ENCODE data around the gene HAUS8.
A peak's percentile ranks its signal among the peaks of the same experiment; 100 is the strongest.
"Not testable (repeated sequence)": the region's sequence is repeated elsewhere in the genome, so short reads cannot be mapped to it uniquely, and the experiment has no call there.

Gene HAUS8

GRCh38 chr19:17035842-17036424 is 39.3 kb downstream of the HAUS8 start:
- DNase-seq (ENCODE audit: low spot score): no peak

- DNase-seq (ENCODE audit: low spot score): no peak
These were observed 43.5 kb downstream of the HAUS8 start for GRCh38 chr19:17031741-17032140.

- no peak for DNase-seq (ENCODE audit: low spot score)
These were observed 47.7 kb downstream of the HAUS8 start for GRCh38 chr19:17027535-17027975.

- no peak for DNase-seq (ENCODE audit: low spot score)
These were observed 48.3 kb downstream of the HAUS8 start, which contains the start of gene CPAMD8 for GRCh38 chr19:17026706-17027534. CPAMD8 (minus strand) TSS chr19:17026810; CDS start chr19:17026642, 168 bp downstream.

GRCh38 chr19:17025991-17026658 is 49.1 kb downstream of the HAUS8 start:
- DNase-seq (ENCODE audit: low spot score): peak; percentile 8

- no peak for DNase-seq (ENCODE audit: low spot score)
These were observed 49.9 kb downstream of the HAUS8 start for GRCh38 chr19:17025361-17025760.

- DNase-seq (ENCODE audit: low spot score): not testable (repeated sequence)
These were observed 50.3 kb downstream of the HAUS8 start for GRCh38 chr19:17024941-17025340.

- no peak for DNase-seq (ENCODE audit: low spot score)
These were observed 51.4 kb downstream of the HAUS8 start for GRCh38 chr19:17023805-17024204.

GRCh38 chr19:17022738-17023137 is 52.5 kb downstream of the HAUS8 start:
- no peak for DNase-seq (ENCODE audit: low spot score)

GRCh38 chr19:17021793-17022590 is 53.3 kb downstream of the HAUS8 start:
- no peak for DNase-seq (ENCODE audit: low spot score)

- DNase-seq (ENCODE audit: low spot score): no peak
These were observed 53.9 kb downstream of the HAUS8 start for GRCh38 chr19:17021328-17021727.

GRCh38 chr19:17020823-17021222 is 54.4 kb downstream of the HAUS8 start:
- no peak for DNase-seq (ENCODE audit: low spot score)

- DNase-seq (ENCODE audit: low spot score): no peak
These were observed 54.9 kb downstream of the HAUS8 start for GRCh38 chr19:17020385-17020784.

- not testable (repeated sequence) for DNase-seq (ENCODE audit: low spot score)
These were observed 60.9 kb downstream of the HAUS8 start for GRCh38 chr19:17014212-17014861.

GRCh38 chr19:17011485-17011884 is 63.8 kb downstream of the HAUS8 start:
- DNase-seq (ENCODE audit: low spot score): no peak

- no peak for DNase-seq (ENCODE audit: low spot score)
These were observed 68.7 kb downstream of the HAUS8 start for GRCh38 chr19:17006579-17006978.

- no peak for DNase-seq (ENCODE audit: low spot score)
These were observed 70.3 kb downstream of the HAUS8 start for GRCh38 chr19:17005000-17005399.

GRCh38 chr19:17004386-17004785 is 70.9 kb downstream of the HAUS8 start:
- DNase-seq (ENCODE audit: low spot score): no peak

- DNase-seq (ENCODE audit: low spot score): no peak
These were observed 72.8 kb downstream of the HAUS8 start for GRCh38 chr19:17002455-17002854.

- peak; percentile 81 for DNase-seq (ENCODE audit: low spot score)
These were observed 73.6 kb downstream of the HAUS8 start for GRCh38 chr19:17001603-17002183.

Measured in CD4-positive, alpha-beta T cell treated with Interleukin-2 at 100 ng/mL for 4 hours (primary cell).